Astrocyte of the hippocampus (primary cell): Measurements from ENCODE around the gene RAPGEF5.

Experiments used
- DNase-seq: peaks from one replicate; pipeline ENCODE4 v3.0.0; 2011; ENCODE audit warnings: low read depth, low spot score

The RAPGEF5 gene

GRCh38 chr7:22219739-22220493 lies 137.0 kb downstream of the RAPGEF5 start:
- no peak for DNase-seq

- no peak for DNase-seq
Observed at GRCh38 chr7:22219036-22219435, 137.9 kb downstream of the RAPGEF5 start.

GRCh38 chr7:22216832-22217475 lies 140.0 kb downstream of the RAPGEF5 start:
- peak; percentile 37 for DNase-seq

DNA sequence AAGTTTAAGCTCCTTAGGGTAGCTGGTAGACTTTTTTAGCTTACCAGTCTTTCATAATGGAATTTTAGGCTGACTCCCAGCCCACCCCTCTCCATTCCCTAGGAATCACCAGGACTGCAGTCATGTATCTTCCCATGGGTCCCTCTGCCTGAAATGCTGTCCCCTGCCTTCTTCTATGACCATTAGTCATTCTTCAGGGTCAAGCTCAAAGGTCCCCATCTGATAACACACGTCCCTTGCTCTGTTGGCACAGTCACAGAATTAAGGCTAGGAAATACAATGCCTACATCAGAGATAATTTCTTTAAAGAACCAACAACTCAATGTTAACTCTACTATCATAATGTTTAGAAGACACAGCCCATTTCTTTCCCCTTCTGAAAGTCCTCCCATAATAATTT lies 140.6 kb downstream of the RAPGEF5 start:
- no peak for DNase-seq

- no peak for DNase-seq
Observed at GRCh38 chr7:22214000-22214399, 143.0 kb downstream of the RAPGEF5 start.

DNA sequence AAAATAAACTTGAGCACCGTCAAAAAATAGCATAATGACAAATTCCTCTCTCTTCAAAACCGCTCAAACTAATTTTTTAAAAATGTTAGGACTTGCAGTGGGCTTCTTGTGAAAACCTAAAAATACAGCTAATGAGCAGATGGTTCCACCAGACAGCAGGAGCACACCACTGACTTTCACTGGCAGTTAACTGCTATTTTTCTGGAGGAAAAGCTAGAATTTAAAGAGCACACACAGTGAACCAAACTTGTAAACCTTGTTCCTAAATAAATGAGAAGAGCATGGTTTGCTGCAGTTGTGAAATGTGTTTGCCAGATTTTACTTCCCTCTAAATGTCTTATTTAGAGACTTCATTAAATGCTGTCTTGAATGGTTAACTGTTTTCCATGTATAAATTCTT lies 143.9 kb downstream of the RAPGEF5 start:
- DNase-seq: no peak

GRCh38 chr7:22210967-22211366 lies 146.0 kb downstream of the RAPGEF5 start:
- DNase-seq: no peak

- DNase-seq: peak; percentile 74
Observed at GRCh38 chr7:22210355-22210754, 146.6 kb downstream of the RAPGEF5 start.

DNA sequence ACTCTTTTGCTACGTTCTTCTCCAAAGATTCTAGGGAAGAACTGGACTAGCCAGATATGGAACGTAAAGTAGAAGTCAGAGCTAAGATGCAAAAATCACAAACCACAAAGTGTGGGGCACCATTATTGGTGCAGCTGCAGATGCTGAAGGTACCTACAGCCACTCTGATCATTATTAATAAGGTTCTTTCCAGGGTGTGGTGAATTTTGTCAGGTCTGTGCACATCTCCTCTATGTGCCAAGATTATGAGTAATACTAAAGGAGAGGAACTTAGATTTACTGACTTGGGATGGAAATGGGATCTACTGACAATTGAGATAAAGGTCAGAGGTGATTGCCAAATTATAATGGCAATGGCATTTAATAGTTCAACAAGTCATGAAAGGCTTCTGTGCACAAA lies 148.2 kb downstream of the RAPGEF5 start:
- no peak for DNase-seq

DNA sequence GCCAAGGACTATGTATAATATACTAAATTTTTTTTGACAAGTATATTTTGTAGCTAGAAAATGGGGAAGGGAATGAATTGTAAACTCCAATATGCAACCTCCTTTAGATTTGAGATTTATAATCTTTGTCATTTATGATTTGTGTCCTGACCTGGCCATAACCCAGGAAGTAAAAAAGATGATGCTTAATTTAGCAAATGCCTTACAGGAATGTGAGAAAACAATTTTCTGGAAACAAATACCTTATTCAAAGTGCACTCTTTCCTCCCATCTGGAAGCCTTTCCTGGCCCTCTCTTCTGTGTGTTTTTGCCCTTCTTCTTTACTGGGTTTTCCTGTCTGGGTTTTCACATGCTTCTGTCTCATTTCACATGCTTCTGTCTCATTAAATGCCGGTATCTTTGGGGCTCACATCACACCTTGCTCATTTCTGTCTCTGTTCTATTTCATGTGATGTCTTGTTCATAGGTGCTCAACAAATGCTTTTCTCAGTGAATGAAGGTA lies 149.2 kb downstream of the RAPGEF5 start:
- DNase-seq: no peak

DNA sequence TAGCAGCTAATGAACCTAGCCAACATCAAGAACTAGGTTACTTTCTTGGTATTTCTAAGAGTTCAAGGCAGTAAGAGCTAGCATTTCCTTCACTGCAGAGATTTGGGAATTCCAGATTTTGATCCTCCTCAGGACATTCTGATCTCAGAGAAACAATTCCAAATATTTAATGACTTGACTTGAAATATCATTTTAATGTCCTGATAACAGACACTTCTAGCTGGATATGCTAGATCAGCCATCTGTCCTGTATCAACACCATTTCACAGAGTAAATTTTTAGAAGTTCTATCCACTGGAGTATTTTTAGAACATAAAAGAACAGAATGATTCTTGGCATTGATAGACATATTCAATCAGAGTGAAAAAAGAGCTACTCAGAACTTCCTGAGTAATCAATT lies 151.3 kb downstream of the RAPGEF5 start:
- DNase-seq: no peak

DNA sequence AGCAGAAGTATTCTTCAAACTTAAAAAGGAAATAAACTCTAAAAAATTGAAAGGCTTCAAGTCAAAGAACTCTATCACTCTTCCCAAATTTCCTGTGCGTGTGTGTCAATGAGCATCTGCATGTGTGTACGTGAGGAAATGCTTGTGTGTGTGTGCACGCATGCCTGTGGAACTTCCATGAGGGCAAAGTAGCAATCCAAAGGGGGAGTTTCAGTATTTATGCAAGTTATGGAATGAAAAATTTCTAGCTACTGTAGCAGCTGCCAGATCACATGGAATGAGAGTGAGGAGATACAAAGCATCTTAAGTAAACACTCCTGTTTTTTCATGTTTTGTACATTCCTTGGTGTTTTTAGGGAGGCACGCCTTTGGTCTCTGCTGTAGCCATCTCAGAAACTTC lies 152.6 kb downstream of the RAPGEF5 start:
- DNase-seq: no peak

DNA sequence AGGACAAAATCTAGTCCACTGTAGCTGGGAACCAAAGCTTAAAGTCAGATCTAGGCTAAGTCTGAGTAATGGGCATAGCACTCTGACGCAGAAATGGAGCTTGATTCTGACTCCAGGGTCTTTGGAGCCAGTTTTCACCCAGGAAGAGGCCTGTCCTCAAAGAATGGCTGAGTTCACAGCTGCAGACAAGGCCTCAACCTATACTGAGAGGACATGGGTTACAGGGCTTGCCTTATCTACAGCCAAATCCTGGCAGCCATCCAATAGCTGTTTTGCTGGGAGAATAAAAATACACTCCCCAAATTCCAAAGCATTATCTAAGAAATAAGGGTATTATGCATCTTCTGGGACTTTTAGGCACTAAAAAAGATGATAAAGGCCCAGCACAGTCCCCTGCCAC lies 154.8 kb downstream of the RAPGEF5 start:
- no peak for DNase-seq

- no peak for DNase-seq
Observed at GRCh38 chr7:22201186-22201880, 155.6 kb downstream of the RAPGEF5 start.

DNA sequence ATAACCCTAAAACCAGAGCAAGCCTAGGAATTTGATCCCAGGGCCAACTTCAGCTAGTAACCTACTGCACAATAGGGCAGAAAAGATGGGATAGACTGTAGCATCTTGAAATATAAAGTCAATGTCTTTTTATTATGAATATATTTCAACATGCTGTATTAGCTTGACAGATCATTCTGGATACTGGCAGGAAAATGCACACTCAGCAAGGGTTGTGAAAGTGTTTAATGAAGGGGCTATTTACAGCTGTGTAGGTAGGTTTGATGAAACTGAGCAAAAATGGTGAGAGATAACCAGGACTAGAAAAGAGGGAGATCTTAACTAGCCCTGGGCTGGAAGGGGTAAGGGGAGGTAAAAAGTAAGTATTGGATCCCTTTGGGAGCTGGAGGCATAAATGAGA lies 156.2 kb downstream of the RAPGEF5 start:
- DNase-seq: no peak

DNA sequence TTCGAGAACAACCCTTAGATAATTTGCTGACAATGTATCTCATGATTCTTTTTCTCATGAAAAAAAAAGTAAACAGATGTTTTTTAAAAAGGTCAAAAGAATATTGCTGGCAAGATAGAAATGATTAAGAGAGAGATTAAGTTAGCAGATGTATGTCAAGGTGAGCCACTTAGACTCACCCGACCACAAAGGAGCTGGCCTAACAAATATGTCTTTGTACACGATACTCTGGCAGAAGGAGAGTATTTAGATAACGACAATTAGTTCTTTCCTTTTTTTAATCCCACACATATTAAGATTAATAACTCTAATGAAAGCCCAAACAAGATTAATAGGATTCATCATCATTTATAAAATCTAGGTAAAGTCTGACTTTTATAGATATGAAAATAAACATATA lies 156.7 kb downstream of the RAPGEF5 start:
- DNase-seq: no peak

GRCh38 chr7:22197376-22197775 lies 159.6 kb downstream of the RAPGEF5 start:
- DNase-seq: no peak

- DNase-seq: no peak
Observed at GRCh38 chr7:22196429-22196828, 160.5 kb downstream of the RAPGEF5 start.

DNA sequence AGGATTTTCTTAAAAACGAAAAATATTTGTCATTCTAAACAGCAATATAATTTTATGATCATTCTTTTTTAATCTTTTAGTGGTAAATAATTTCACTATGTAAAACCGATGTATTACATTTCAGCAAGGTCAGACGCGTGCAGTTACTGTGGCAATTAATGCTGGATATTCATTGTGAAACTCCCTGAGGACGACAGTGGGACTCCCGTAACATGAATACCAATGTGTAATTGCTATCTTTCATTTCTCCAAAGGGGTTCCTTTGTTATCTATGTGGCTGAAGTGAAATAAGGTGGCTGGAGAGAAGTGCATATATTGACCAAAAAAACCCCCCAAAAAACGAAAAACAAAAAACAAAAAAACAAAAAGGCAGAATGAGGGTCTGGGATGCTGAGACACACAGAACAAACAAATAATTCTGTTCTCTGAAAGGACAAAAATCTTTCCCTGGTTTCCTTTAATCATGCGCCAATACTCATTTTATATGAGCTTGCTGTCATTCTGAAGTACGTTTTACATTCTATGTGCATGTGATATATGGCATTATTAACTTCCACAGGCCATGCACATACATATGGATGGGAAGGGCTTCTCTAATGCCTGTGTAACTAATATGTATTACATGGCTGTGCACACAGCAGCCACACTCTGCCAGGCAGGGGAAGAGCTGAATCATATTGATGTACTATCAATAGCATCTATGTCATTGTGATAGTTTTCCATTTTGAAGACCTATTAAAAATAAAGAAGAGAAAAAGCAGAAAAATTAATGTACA lies 161.4 kb downstream of the RAPGEF5 start:
- DNase-seq: no peak

GRCh38 chr7:22194658-22195273 lies 162.2 kb downstream of the RAPGEF5 start:
- no peak for DNase-seq

DNA sequence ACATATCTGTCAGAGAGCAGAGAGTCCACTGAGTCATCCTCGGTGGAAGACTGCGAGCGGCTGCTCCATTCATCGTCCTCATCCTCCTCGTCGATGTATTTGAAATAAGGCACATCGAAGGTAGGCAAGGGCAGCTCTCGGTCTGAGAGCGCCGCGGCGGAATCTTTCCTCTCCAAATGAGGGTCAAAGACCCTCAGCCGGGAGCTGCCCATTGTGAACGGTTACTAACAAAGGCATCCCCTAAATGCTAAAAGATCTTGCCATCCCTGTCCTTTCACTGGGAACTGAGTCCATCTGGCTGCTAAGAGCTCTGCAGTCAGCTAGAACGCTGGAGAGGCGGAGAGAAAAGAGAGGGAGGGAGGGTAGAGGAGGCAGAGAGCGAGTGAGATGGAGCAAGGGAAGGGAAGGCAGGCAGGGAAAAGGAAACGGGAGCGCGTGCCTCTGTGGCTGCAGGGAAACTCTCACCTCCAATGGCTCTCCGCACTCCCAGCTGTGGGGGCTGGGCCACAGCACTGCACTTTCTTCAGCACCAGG lies 163.4 kb downstream of the RAPGEF5 start:
- DNase-seq: peak; percentile 80
